Mesothelial cell of epicardium (in vitro differentiated cells): Measurements from ENCODE around the gene CALHM4. TPM values are rescaled to one million over a fixed set of nuclear protein-coding genes. Genes with fewer than 3 reads are reported as not detected.

ENCODE experiments used
- DNase-seq, 2 experiments: peaks; one replicate each; pipeline ENCODE4 v3.0.0; 2021; ENCODE audit warnings: low spot score in 2 of 2; ENCODE audit not compliant: unreplicated experiment in 2 of 2
- H3K27ac Mint-ChIP-seq: 2 replicates; pipeline ENCODE4 v1.8.0; 2021; ENCODE audit warnings: mixed read lengths
- H3K27me3 Mint-ChIP-seq: 2 replicates; pipeline ENCODE4 v1.8.0; 2021; ENCODE audit warnings: low read depth, mixed read lengths
- H3K36me3 Mint-ChIP-seq: 2 replicates; pipeline ENCODE4 v1.8.0; 2021; ENCODE audit warnings: mixed read lengths
- H3K4me1 Mint-ChIP-seq: 2 replicates; pipeline ENCODE4 v1.8.0; 2021; ENCODE audit warnings: mixed read lengths
- H3K4me3 Mint-ChIP-seq: 2 replicates; pipeline ENCODE4 v1.8.0; 2021; ENCODE audit warnings: mild to moderate bottlenecking, moderate library complexity, mixed read lengths
- H3K9me3 Mint-ChIP-seq: 2 replicates; pipeline ENCODE4 v1.8.0; 2021; ENCODE audit warnings: mixed read lengths
- total RNA-seq: library from RNA; stranded (reverse); gene quantifications from 3 replicates; pipeline ENCODE4 v1.2.1, GENCODE V29; 2021
- TF ChIP-seq, protein P1 (sequence below): fragments of 200-600 bp; sonication (generic); IDR thresholded peaks from one replicate; pipeline ENCODE4 v1.5.0; 2021; ENCODE audit warnings: antibody characterized with exemption; ENCODE audit not compliant: unreplicated experiment

CALHM4 gene
- total RNA-seq, 1 donor from 2014 or later = not detected

GRCh38 chr6:116577486-116577885 lies 23.9 kb downstream of the CALHM4 start:
- peaks cover 1% of the 10 kb centered on the region for H3K9me3 Mint-ChIP-seq
- no peak for DNase-seq
- no peak overlapping the region for H3K4me3 Mint-ChIP-seq
- no peaks in the 10 kb centered on the region for H3K27me3 Mint-ChIP-seq
- peaks cover 19% of the 10 kb centered on the region for H3K36me3 Mint-ChIP-seq
- TF ChIP-seq, protein P1, sequence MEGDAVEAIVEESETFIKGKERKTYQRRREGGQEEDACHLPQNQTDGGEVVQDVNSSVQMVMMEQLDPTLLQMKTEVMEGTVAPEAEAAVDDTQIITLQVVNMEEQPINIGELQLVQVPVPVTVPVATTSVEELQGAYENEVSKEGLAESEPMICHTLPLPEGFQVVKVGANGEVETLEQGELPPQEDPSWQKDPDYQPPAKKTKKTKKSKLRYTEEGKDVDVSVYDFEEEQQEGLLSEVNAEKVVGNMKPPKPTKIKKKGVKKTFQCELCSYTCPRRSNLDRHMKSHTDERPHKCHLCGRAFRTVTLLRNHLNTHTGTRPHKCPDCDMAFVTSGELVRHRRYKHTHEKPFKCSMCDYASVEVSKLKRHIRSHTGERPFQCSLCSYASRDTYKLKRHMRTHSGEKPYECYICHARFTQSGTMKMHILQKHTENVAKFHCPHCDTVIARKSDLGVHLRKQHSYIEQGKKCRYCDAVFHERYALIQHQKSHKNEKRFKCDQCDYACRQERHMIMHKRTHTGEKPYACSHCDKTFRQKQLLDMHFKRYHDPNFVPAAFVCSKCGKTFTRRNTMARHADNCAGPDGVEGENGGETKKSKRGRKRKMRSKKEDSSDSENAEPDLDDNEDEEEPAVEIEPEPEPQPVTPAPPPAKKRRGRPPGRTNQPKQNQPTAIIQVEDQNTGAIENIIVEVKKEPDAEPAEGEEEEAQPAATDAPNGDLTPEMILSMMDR = no peak
- peaks cover 17% of the 10 kb centered on the region for H3K4me1 Mint-ChIP-seq
- no peak overlapping the region for H3K27ac Mint-ChIP-seq

- peaks cover 4% of the 10 kb centered on the region for H3K9me3 Mint-ChIP-seq
- TF ChIP-seq, protein P1 = no peak
Measured at GRCh38 chr6:116578335-116578734, 24.8 kb downstream of the CALHM4 start.

DNA sequence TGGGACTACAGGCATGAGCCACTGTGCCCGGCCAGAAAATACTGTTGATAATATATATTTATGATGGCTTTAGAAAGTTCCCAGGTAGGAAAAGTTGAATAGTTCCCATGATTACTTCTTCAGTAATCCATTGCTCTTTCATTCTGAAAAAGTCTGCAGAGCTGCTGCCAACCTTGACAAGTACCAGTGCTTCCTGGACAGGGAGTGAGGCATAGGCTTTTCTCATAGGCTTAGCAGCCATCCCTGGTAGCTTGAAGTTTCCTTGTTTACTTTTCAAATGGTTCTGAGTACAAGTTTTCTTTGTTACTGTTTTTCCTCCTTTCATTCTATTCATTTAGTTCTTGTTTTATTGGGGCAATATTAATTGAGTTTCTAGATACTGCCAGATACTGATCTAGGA lies 25.6 kb downstream of the CALHM4 start:
- no peak for DNase-seq
- peak overlapping the region; percentile 14 for H3K27ac Mint-ChIP-seq
- peaks cover 18% of the 10 kb centered on the region for H3K36me3 Mint-ChIP-seq
- no peak overlapping the region for H3K4me3 Mint-ChIP-seq
- H3K4me1 Mint-ChIP-seq = peaks cover 2% of the 10 kb centered on the region
- no peaks in the 10 kb centered on the region for H3K27me3 Mint-ChIP-seq
- H3K9me3 Mint-ChIP-seq = peaks cover 4% of the 10 kb centered on the region
- TF ChIP-seq, protein P1 = no peak

More at GRCh38 chr6:116578335-116578734, 24.8 kb downstream of the CALHM4 start:
- H3K4me1 Mint-ChIP-seq = peaks cover 9% of the 10 kb centered on the region
- H3K36me3 Mint-ChIP-seq = peaks cover 21% of the 10 kb centered on the region
- no peak for DNase-seq
- no peak overlapping the region for H3K4me3 Mint-ChIP-seq
- H3K27me3 Mint-ChIP-seq = no peaks in the 10 kb centered on the region
- no peak overlapping the region for H3K27ac Mint-ChIP-seq

DNA sequence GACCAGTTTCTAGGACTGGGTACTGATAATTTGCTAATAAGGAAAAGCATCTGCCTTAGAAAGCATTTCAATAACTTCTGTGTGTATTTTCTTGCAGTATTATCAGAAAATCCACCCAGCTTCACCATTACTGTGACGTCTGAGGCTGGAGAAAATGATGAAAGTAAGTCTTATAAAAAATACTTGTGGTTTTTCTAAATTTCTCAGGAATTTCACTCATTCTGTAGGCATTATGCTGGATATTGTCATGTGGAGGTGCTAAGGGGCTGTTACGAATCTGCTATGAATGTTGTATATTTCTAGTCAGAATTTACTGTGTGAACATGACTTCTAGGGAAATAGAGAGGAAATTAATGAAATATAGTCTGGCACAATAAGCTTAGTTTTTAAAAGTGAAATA lies 26.6 kb downstream of the CALHM4 start:
- H3K4me3 Mint-ChIP-seq = no peak overlapping the region
- DNase-seq = no peak
- H3K36me3 Mint-ChIP-seq = peaks cover 19% of the 10 kb centered on the region
- H3K9me3 Mint-ChIP-seq = peaks cover 4% of the 10 kb centered on the region
- H3K27me3 Mint-ChIP-seq = no peaks in the 10 kb centered on the region
- TF ChIP-seq, protein P1 = no peak
- peak overlapping the region; percentile 1 for H3K27ac Mint-ChIP-seq
- H3K4me1 Mint-ChIP-seq = peaks cover 2% of the 10 kb centered on the region

- no peak overlapping the region for H3K4me3 Mint-ChIP-seq
- no peaks in the 10 kb centered on the region for H3K4me1 Mint-ChIP-seq
- H3K27me3 Mint-ChIP-seq = no peaks in the 10 kb centered on the region
- H3K27ac Mint-ChIP-seq = no peak overlapping the region
- TF ChIP-seq, protein P1 = no peak
- peaks cover 32% of the 10 kb centered on the region for H3K36me3 Mint-ChIP-seq
- H3K9me3 Mint-ChIP-seq = peaks cover 4% of the 10 kb centered on the region
- DNase-seq = no peak
Measured at GRCh38 chr6:116586276-116586675, 32.7 kb downstream of the CALHM4 start.

- Mint-ChIP-seq H3K27me3 (no peaks in the 10 kb centered on the region), H3K9me3 (peaks cover 4% of the 10 kb centered on the region), H3K36me3 (peaks cover 33% of the 10 kb centered on the region), H3K4me1 (no peaks in the 10 kb centered on the region), H3K4me3 (no peak overlapping the region), H3K27ac (no peak overlapping the region)
- TF ChIP-seq, protein P1 = no peak
- DNase-seq = no peak
Measured at GRCh38 chr6:116586738-116587137, 33.2 kb downstream of the CALHM4 start.
